Liver (tissue), 3 donors: ENCODE measurements around the gene PGGT1B.

Experiments used
- EGR1 ChIP-seq, 2 donors: IDR thresholded peaks; 2 replicates each; pipeline ENCODE4 v1.6.1; 2016 to 2018; ENCODE audit warnings: antibody characterized with exemption in 2 of 2, low read depth in 2 of 2
- HNF4G ChIP-seq: IDR thresholded peaks from 2 replicates; pipeline ENCODE4 v1.6.1; 2016; ENCODE audit warnings: antibody characterized with exemption
- MAX ChIP-seq: IDR thresholded peaks from 2 replicates; pipeline ENCODE4 v1.6.1; 2016; ENCODE audit warnings: antibody characterized with exemption
- NR2F2 ChIP-seq: IDR thresholded peaks from 2 replicates; pipeline ENCODE4 v1.6.1; 2016; ENCODE audit warnings: antibody characterized with exemption
- RXRA ChIP-seq, 2 donors: IDR thresholded peaks; 2 replicates each; pipeline ENCODE4 v1.6.1; 2017 to 2018; ENCODE audit warnings: antibody characterized with exemption in 2 of 2, mild to moderate bottlenecking in 1 of 2
- SP1 ChIP-seq: IDR thresholded peaks from 2 replicates; pipeline ENCODE4 v1.6.1; 2018; ENCODE audit warnings: antibody characterized with exemption, mild to moderate bottlenecking
- TAF1 ChIP-seq: conservative IDR thresholded peaks from 2 replicates; pipeline ENCODE4 v1.6.1; 2016; ENCODE audit warnings: antibody characterized with exemption, mild to moderate bottlenecking
- YY1 ChIP-seq: IDR thresholded peaks from 2 replicates; pipeline ENCODE4 v1.6.1; 2016; ENCODE audit warnings: antibody characterized with exemption, mild to moderate bottlenecking
- TF ChIP-seq, protein P1 (sequence below): IDR thresholded peaks from 2 replicates; pipeline ENCODE4 v1.6.1; 2016; ENCODE audit warnings: antibody characterized with exemption, mild to moderate bottlenecking
- TF ChIP-seq, protein P2 (sequence below): IDR thresholded peaks from 2 replicates; pipeline ENCODE4 v1.6.1; 2016; ENCODE audit warnings: antibody characterized with exemption
- TF ChIP-seq, protein P3 (sequence below): fragments of 150-350 bp; IDR thresholded peaks from 2 replicates; pipeline ENCODE4 v1.5.1; 2017; ENCODE audit warnings: improper control_type of control experiment, low read depth, low read length; ENCODE audit not compliant: missing input control
- donor health status: healthy.
- donor health status: healthy.

DNA sequence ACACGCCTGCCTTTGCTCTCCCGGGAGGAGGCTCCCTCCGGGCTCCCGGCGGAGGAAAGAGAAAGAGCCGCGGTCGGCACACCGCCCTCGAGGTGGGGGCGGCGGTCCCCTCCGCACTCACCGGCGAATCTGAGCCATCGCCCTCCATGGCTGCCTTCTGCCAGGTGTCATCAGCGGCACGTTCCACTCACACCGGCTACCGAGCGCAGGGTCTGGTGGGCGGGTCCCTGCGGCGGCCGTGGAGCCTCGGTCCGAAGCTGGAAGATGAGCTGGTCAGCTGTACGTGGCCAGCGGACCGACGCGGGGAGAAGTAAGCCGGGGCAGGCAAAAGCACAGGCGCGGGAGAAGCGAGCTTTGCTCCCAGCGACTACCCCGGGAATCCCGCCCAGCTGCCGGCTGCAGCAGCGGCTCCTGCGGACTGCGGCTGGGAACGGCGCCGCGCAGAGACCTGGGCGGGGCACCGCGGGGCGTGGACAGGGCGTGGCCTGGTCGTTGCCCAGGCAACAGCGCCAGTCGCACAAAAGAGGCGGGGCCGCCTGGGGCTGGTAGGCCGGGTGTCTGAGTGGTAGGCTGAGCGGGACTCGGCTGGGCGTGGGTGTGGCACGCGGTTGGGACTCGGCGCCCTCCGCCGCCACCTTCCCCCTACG, 93.1 kb downstream of the PGGT1B start, which contains the start of gene TRIM36:
- TF ChIP-seq YY1 (peak; percentile 43), TAF1 (no peak), NR2F2 (no peak), HNF4G (no peak), MAX (no peak), SP1 (peak; percentile 75), EGR1 (IDR thresholded peaks at IDR 0.05; ENCODE audit: low read depth in 2 of 2) (no peak), RXRA (IDR thresholded peaks at IDR 0.05) (no peak)
- TF ChIP-seq, protein P1, sequence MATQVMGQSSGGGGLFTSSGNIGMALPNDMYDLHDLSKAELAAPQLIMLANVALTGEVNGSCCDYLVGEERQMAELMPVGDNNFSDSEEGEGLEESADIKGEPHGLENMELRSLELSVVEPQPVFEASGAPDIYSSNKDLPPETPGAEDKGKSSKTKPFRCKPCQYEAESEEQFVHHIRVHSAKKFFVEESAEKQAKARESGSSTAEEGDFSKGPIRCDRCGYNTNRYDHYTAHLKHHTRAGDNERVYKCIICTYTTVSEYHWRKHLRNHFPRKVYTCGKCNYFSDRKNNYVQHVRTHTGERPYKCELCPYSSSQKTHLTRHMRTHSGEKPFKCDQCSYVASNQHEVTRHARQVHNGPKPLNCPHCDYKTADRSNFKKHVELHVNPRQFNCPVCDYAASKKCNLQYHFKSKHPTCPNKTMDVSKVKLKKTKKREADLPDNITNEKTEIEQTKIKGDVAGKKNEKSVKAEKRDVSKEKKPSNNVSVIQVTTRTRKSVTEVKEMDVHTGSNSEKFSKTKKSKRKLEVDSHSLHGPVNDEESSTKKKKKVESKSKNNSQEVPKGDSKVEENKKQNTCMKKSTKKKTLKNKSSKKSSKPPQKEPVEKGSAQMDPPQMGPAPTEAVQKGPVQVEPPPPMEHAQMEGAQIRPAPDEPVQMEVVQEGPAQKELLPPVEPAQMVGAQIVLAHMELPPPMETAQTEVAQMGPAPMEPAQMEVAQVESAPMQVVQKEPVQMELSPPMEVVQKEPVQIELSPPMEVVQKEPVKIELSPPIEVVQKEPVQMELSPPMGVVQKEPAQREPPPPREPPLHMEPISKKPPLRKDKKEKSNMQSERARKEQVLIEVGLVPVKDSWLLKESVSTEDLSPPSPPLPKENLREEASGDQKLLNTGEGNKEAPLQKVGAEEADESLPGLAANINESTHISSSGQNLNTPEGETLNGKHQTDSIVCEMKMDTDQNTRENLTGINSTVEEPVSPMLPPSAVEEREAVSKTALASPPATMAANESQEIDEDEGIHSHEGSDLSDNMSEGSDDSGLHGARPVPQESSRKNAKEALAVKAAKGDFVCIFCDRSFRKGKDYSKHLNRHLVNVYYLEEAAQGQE, result peak; percentile 58
- TF ChIP-seq, protein P2, sequence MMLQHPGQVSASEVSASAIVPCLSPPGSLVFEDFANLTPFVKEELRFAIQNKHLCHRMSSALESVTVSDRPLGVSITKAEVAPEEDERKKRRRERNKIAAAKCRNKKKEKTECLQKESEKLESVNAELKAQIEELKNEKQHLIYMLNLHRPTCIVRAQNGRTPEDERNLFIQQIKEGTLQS, result no peak
- TF ChIP-seq, protein P3, sequence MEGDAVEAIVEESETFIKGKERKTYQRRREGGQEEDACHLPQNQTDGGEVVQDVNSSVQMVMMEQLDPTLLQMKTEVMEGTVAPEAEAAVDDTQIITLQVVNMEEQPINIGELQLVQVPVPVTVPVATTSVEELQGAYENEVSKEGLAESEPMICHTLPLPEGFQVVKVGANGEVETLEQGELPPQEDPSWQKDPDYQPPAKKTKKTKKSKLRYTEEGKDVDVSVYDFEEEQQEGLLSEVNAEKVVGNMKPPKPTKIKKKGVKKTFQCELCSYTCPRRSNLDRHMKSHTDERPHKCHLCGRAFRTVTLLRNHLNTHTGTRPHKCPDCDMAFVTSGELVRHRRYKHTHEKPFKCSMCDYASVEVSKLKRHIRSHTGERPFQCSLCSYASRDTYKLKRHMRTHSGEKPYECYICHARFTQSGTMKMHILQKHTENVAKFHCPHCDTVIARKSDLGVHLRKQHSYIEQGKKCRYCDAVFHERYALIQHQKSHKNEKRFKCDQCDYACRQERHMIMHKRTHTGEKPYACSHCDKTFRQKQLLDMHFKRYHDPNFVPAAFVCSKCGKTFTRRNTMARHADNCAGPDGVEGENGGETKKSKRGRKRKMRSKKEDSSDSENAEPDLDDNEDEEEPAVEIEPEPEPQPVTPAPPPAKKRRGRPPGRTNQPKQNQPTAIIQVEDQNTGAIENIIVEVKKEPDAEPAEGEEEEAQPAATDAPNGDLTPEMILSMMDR, result no peak
